PC-9 (cell line): Measurements from ENCODE around the gene SMAD9. TPM values are rescaled to one million over a fixed set of nuclear protein-coding genes. Genes with fewer than 3 reads are reported as not detected.
A peak's percentile ranks its signal among the peaks of the same experiment; 100 is the strongest.

ENCODE experiments used
- BruUV-seq: library from RNA; stranded (reverse); fragments of 400-500 nt; replicated peaks from 2 replicates; lab custom pipeline; 2021; lab: Mats Ljungman, UMichigan
- CTCF ChIA-PET: fragments of 300-600 bp; sonication (Branson Sonifier 250); formaldehyde crosslinking; loops from one replicate; lab custom pipeline; 2022; ENCODE audit warnings: antibody characterized with exemption; lab: Charles Lee
- POLR2A ChIA-PET: fragments of 300-600 bp; sonication (Branson Sonifier 250); formaldehyde crosslinking; loops from one replicate; lab custom pipeline; 2022; ENCODE audit warnings: antibody characterized with exemption; ENCODE audit not compliant: unreplicated experiment; lab: Charles Lee
- DNase-seq, 2 experiments: peaks; one replicate each; pipeline versions ENCODE4 v3.0.0 to v3.0.0-alpha.2; 2015 to 2022; ENCODE audit warnings: mixed read lengths in 1 of 2
- H2AFZ ChIP-seq: fragments of 200-600 bp; sonication (generic); 2 replicates; pipeline ENCODE4 v1.8.1; 2017; ENCODE audit warnings: antibody characterized with exemption
- H3F3A ChIP-seq: fragments of 200-600 bp; sonication (generic); 2 replicates; pipeline ENCODE4 v1.8.1; 2017; ENCODE audit warnings: antibody characterized with exemption, mild to moderate bottlenecking, low read depth; ENCODE audit not compliant: insufficient read depth
- H3K27ac ChIP-seq: fragments of 200-600 bp; sonication (generic); 2 replicates; pipeline ENCODE4 v1.6.1; 2016; ENCODE audit warnings: mixed run types
- H3K27me3 ChIP-seq: fragments of 200-600 bp; sonication (generic); 2 replicates; pipeline ENCODE4 v1.6.1; 2016; ENCODE audit warnings: low read depth, mixed run types; ENCODE audit not compliant: insufficient read depth
- H3K36me3 ChIP-seq: fragments of 200-600 bp; sonication (generic); 2 replicates; pipeline ENCODE4 v1.6.1; 2016; ENCODE audit warnings: low read depth, mixed run types
- H3K4me1 ChIP-seq: fragments of 200-600 bp; sonication (generic); replicated peaks from 2 replicates; pipeline ENCODE4 v1.6.1; 2016; ENCODE audit warnings: mixed run types; ENCODE audit not compliant: insufficient read depth
- H3K4me2 ChIP-seq: fragments of 200-600 bp; sonication (generic); 2 replicates; pipeline ENCODE4 v1.6.1; 2017; ENCODE audit warnings: mixed run types
- H3K4me3 ChIP-seq: fragments of 200-600 bp; sonication (generic); 2 replicates; pipeline ENCODE4 v1.6.1; 2016; ENCODE audit warnings: mixed run types
- H3K79me2 ChIP-seq: fragments of 200-600 bp; sonication (generic); 2 replicates; pipeline ENCODE4 v1.6.1; 2017; ENCODE audit warnings: low read depth, mixed run types
- H3K9me2 ChIP-seq: fragments of 200-600 bp; sonication (generic); 2 replicates; pipeline ENCODE4 v1.8.1; 2017; ENCODE audit warnings: mild to moderate bottlenecking; ENCODE audit not compliant: insufficient read depth
- H3K9me3 ChIP-seq: fragments of 200-600 bp; sonication (generic); 2 replicates; pipeline ENCODE4 v1.8.1; 2016; ENCODE audit warnings: low read depth; ENCODE audit not compliant: insufficient read depth
- H4K20me1 ChIP-seq: fragments of 200-600 bp; sonication (generic); 2 replicates; pipeline ENCODE4 v1.8.1; 2017; ENCODE audit not compliant: insufficient read depth
- EZH2 ChIP-seq: fragments of 200-600 bp; sonication (generic); IDR thresholded peaks from 2 replicates; pipeline ENCODE4 v1.8.0; 2017; ENCODE audit warnings: antibody characterized with exemption, low read depth
- intact Hi-C: fragments of 100-400 bp; cut with micrococcal nuclease; formaldehyde crosslinking; loops from one replicate; pipeline ENCODE4 v1.10.0; 2022; ENCODE audit not compliant: unreplicated experiment
- total RNA-seq: library from RNA; stranded (reverse); gene quantifications from 2 replicates; pipeline ENCODE4 v1.2.3, GENCODE V29; 2021
- TF ChIP-seq, protein P1 (sequence below): fragments of 200-600 bp; sonication (generic); conservative IDR thresholded peaks from 2 replicates; pipeline ENCODE4 v1.6.1; 2017; ENCODE audit warnings: mixed run types, antibody characterized with exemption, mild to moderate bottlenecking, moderate library complexity

Gene SMAD9
- total RNA-seq, 1 experiment from 2014 or later: 0.94 TPM

DNA sequence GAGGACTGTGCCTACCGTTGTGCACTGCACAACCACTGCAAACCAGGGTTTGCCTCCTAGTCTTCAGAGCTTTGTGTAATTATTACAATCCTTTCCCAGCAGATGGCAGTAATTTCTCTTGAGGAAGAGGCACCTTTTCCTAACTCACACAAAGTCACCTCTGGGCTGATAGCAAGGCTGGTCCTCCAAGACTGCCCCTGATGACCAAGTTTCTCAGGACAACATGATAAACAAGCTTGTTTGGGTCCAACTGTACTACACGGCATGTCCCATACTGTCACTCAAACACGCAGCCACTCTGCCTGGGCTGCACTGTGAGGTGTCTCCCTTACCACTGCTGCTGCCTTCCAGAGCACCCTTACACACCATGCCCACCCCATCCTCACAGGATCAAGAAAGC, 61.7 kb downstream of the SMAD9 start:
- DNase-seq: peak in 1 of 2 experiments; percentile 45
- H3K4me2 ChIP-seq: no peak overlapping the region
- CTCF ChIA-PET: interaction anchor here (0.7 to 1.1 kb wide), 3 partner anchors 23 to 123 kb away, joined by 3 read pairs; no protein-coding TSS in a partner anchor
- intact Hi-C loops: loop anchor here (5.0 kb wide), 2 partner anchors 124 to 209 kb away; no protein-coding TSS in a partner anchor
- POLR2A ChIA-PET: no interaction called here
- no peaks in the 10 kb centered on the region; the same call in 1 of the 2 replicates for H3F3A ChIP-seq
- H4K20me1 ChIP-seq: no peaks in the 10 kb centered on the region
- no peaks in the 10 kb centered on the region for H3K9me3 ChIP-seq
- H3K4me3 ChIP-seq: no peak overlapping the region
- H3K9me2 ChIP-seq: no peaks in the 10 kb centered on the region
- H3K79me2 ChIP-seq: no peaks in the 10 kb centered on the region
- H3K27ac ChIP-seq: no peak overlapping the region
- no peak overlapping the region for H2AFZ ChIP-seq
- peaks cover 9% of the 10 kb centered on the region for H3K4me1 ChIP-seq
- no TSS peak for BruUV-seq
- H3K36me3 ChIP-seq: no peaks in the 10 kb centered on the region
- TF ChIP-seq EZH2: no peak
- TF ChIP-seq, protein P1, sequence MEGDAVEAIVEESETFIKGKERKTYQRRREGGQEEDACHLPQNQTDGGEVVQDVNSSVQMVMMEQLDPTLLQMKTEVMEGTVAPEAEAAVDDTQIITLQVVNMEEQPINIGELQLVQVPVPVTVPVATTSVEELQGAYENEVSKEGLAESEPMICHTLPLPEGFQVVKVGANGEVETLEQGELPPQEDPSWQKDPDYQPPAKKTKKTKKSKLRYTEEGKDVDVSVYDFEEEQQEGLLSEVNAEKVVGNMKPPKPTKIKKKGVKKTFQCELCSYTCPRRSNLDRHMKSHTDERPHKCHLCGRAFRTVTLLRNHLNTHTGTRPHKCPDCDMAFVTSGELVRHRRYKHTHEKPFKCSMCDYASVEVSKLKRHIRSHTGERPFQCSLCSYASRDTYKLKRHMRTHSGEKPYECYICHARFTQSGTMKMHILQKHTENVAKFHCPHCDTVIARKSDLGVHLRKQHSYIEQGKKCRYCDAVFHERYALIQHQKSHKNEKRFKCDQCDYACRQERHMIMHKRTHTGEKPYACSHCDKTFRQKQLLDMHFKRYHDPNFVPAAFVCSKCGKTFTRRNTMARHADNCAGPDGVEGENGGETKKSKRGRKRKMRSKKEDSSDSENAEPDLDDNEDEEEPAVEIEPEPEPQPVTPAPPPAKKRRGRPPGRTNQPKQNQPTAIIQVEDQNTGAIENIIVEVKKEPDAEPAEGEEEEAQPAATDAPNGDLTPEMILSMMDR: peak; percentile 65
- no peaks in the 10 kb centered on the region for H3K27me3 ChIP-seq

DNA sequence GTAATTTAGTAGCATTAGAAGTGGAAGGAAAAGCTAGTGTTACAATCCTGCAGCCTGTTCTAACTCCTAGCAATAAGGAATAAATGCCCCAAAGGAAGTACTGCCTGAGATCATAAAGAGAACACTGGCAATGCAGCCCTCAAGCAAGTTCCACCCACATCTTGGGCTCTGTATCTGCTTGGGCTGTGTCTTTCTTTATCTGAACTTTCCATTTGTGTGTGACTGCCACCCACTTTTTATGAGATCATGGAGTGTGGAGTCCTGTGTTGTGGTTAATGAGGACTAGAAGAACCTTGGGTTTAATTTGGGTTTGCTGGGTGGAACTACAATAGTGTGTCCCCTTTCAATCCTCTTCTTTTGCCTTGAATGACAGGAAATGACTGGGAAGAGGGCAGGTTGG, 62.8 kb downstream of the SMAD9 start:
- Histone ChIP-seq H4K20me1 (no peaks in the 10 kb centered on the region), H3K4me3 (no peak overlapping the region), H3K79me2 (no peaks in the 10 kb centered on the region), H3K4me1 (peaks cover 6% of the 10 kb centered on the region), H3K9me3 (no peaks in the 10 kb centered on the region), H3K27me3 (no peaks in the 10 kb centered on the region), H3F3A (no peaks in the 10 kb centered on the region; the same call in 1 of the 2 replicates), H3K4me2 (no peak overlapping the region), H3K9me2 (no peaks in the 10 kb centered on the region), H3K27ac (no peak overlapping the region), H2AFZ (no peak overlapping the region), H3K36me3 (no peaks in the 10 kb centered on the region)
- BruUV-seq: no TSS peak
- DNase-seq: no peak
- POLR2A ChIA-PET: no interaction called here
- no peak for TF ChIP-seq EZH2
- TF ChIP-seq, protein P1: no peak
- intact Hi-C loops: loop anchor here (5.0 kb wide), 2 partner anchors 125 to 210 kb away; no protein-coding TSS in a partner anchor
- CTCF ChIA-PET: interaction anchor here (1.1 kb wide), 1 partner anchor 24 kb away, joined by 3 read pairs; no protein-coding TSS in a partner anchor

DNA sequence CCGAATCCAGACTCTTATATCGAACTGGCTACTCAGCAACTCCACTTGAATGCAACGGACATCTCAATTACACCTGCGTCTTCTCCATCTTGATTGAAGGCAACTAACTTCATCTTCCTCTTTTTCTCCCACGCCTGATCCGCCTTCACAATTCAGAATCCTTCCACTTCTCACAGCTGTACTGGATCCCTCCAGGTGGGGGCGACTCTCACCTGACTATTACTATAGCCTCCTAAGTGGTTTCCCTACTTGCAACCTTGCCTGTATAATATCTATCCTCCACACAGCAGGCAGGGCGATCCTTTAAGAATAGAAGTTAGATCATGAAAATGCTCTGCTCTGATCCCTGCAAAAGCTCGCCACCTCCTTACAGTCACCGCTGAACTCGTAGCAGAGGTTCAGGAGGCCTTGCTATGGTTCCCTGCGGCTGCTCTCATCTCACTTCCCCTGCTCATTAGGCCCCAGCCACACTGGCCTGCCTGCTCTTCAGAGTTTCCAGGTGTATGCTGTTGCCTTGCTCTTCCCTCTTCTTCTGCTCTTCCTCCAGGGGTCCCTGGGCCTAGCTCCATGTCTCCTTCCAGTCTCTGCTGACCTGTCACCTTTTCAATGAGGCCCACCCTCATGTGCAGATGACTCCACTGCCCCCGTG, 69.1 kb downstream of the SMAD9 start:
- ChIA-PET POLR2A (no interaction called here), CTCF (no interaction called here)
- BruUV-seq: no TSS peak
- Histone ChIP-seq H3K4me1 (no peaks in the 10 kb centered on the region), H3K27me3 (no peaks in the 10 kb centered on the region), H3F3A (no peaks in the 10 kb centered on the region), H4K20me1 (no peaks in the 10 kb centered on the region), H3K27ac (no peak overlapping the region), H3K9me2 (no peaks in the 10 kb centered on the region), H3K9me3 (no peaks in the 10 kb centered on the region), H3K36me3 (no peaks in the 10 kb centered on the region), H2AFZ (no peak overlapping the region), H3K79me2 (no peaks in the 10 kb centered on the region), H3K4me3 (no peak overlapping the region), H3K4me2 (no peak overlapping the region)
- intact Hi-C loops: no loop called here
- no peak for DNase-seq
- TF ChIP-seq, protein P1: peak; percentile 38; the same call in 1 of the 2 replicates
- TF ChIP-seq EZH2: no peak
